ENCODE measurements around the gene WAPL.

GRCh38 chr10:86511027-86511865 lies 10.3 kb downstream of the WAPL start:
- no peak for TF ChIP-seq CTCF (IDR thresholded peaks at IDR 0.05; ENCODE audit: control extremely low read depth in 1 of 3, insufficient read depth in 1 of 3, low read depth in 1 of 3, low read length in 3 of 3)
- no peak for TF ChIP-seq TAF1 (IDR thresholded peaks at IDR 0.05; ENCODE audit: low read depth, low read length)
- no peak for TF ChIP-seq EZH2 (IDR thresholded peaks at IDR 0.05; ENCODE audit: low read depth, low read length, severe bottlenecking)
- TF ChIP-seq ASH2L (IDR thresholded peaks at IDR 0.05; ENCODE audit: low read length) = no peak

Data from H1 (cell line).